ENCODE measurements around the gene CHTOP.

CHTOP gene

GRCh38 chr1:153613406-153613805 lies 20.5 kb upstream of the CHTOP start:
- TF ChIP-seq GLIS3 (CRISPR knock-in tag; IDR thresholded peaks at IDR 0.05) (no peak), ESRRG (CRISPR knock-in tag; IDR thresholded peaks at IDR 0.05) (no peak), CSDC2 (CRISPR knock-in tag; IDR thresholded peaks at IDR 0.05) (no peak), ZNF8 (CRISPR knock-in tag; IDR thresholded peaks at IDR 0.05) (no peak), ZFP3 (CRISPR knock-in tag; IDR thresholded peaks at IDR 0.05) (no peak), PPARA (CRISPR knock-in tag; IDR thresholded peaks at IDR 0.05; ENCODE audit: borderline replicate concordance) (no peak), ZC3H10 (CRISPR knock-in tag; IDR thresholded peaks at IDR 0.05) (no peak), PATZ1 (CRISPR knock-in tag; IDR thresholded peaks at IDR 0.05; ENCODE audit: borderline replicate concordance) (no peak), CREB5 (CRISPR knock-in tag; IDR thresholded peaks at IDR 0.05; ENCODE audit: low read depth) (no peak), TCF4 (CRISPR knock-in tag; IDR thresholded peaks at IDR 0.05; ENCODE audit: borderline replicate concordance) (no peak), ZNF70 (CRISPR knock-in tag; IDR thresholded peaks at IDR 0.05) (no peak), CSRNP3 (CRISPR knock-in tag; IDR thresholded peaks at IDR 0.05) (no peak), ISL1 (CRISPR knock-in tag; IDR thresholded peaks at IDR 0.05) (no peak), BACH2 (CRISPR knock-in tag; IDR thresholded peaks at IDR 0.05; ENCODE audit: borderline replicate concordance) (no peak), SNAI2 (CRISPR knock-in tag; IDR thresholded peaks at IDR 0.05) (no peak), ZFP30 (CRISPR knock-in tag; IDR thresholded peaks at IDR 0.05) (no peak)
- ATAC-seq = no peak

GRCh38 chr1:153614189-153614900 lies 19.5 kb upstream of the CHTOP start:
- no peak for TF ChIP-seq PATZ1 (CRISPR knock-in tag; IDR thresholded peaks at IDR 0.05; ENCODE audit: borderline replicate concordance)
- TF ChIP-seq PPARA (CRISPR knock-in tag; IDR thresholded peaks at IDR 0.05; ENCODE audit: borderline replicate concordance) = no peak
- no peak for ATAC-seq

GRCh38 chr1:153614906-153615305 lies 19.0 kb upstream of the CHTOP start:
- no peak for ATAC-seq
- no peak for TF ChIP-seq CSDC2 (CRISPR knock-in tag; IDR thresholded peaks at IDR 0.05)
- TF ChIP-seq ZNF565 (CRISPR knock-in tag; conservative IDR thresholded peaks at IDR 0.05; ENCODE audit: low read depth) = no peak

GRCh38 chr1:153615406-153615805 lies 18.5 kb upstream of the CHTOP start:
- ATAC-seq = no peak
- TF ChIP-seq POU6F1 (CRISPR knock-in tag; IDR thresholded peaks at IDR 0.05; ENCODE audit: borderline replicate concordance, low read depth) (no peak), ESRRG (CRISPR knock-in tag; IDR thresholded peaks at IDR 0.05) (no peak), PATZ1 (CRISPR knock-in tag; IDR thresholded peaks at IDR 0.05; ENCODE audit: borderline replicate concordance) (no peak), ZC3H10 (CRISPR knock-in tag; IDR thresholded peaks at IDR 0.05) (no peak), ARNTL (CRISPR knock-in tag; IDR thresholded peaks at IDR 0.05; ENCODE audit: borderline replicate concordance, low read depth) (no peak), ZFP30 (CRISPR knock-in tag; IDR thresholded peaks at IDR 0.05) (no peak), GLIS3 (CRISPR knock-in tag; IDR thresholded peaks at IDR 0.05) (no peak)
